ENCODE measurements around the gene GET4. TPM values are rescaled to one million over a fixed set of nuclear protein-coding genes. Genes with fewer than 3 reads are reported as not detected.

GET4 gene
- total RNA-seq, 2 experiments from 2014 or later: 44.1 to 44.7 TPM

DNA sequence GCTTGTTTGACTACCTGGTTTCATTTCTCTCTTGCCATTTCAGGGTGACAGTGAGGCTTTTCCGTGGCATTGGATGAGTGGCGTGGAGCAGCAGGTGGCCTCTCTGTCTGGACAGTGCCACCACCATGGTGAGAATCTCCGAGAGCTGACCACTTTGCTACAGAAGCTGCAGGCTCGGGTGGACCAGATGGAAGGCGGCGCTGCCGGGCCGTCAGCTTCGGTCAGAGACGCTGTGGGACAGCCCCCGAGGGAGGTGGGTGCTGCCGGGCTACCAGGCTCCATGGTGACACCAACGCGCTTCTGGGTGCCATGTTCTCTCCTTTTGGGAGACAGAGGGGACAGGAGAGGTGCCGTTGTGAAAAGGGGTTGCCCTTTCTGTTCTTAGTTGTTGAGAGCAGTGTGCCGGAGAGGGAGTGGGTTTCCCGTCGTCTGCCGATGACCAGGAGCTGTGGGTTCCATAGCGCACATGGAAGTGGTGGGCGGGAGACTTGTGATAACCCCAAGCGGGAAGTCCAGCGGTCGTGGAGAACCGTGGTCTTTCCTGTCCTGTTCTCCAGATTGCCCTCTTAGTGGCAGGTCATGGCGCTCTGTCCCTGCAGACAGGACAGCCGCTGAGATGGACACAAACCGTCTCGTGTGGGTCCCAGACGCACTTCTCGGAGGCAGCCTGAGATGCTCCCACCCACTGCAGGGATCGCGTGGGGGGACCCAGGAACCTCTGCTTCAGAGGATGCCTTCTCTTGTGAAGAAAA lies 22.8 kb upstream of the GET4 start:
- no peaks in the 10 kb centered on the region for H3K4me1 Mint-ChIP-seq
- POLR2A ChIA-PET: no interaction called here
- no peak for DNase-seq
- peaks cover 10% of the 10 kb centered on the region for H3K36me3 Mint-ChIP-seq
- H3K9me3 Mint-ChIP-seq: no peaks in the 10 kb centered on the region
- ATAC-seq (ENCODE audit: low read depth): no peak
- H3K4me3 Mint-ChIP-seq: no peak overlapping the region
- no peaks in the 10 kb centered on the region for H3K27me3 Mint-ChIP-seq
- no peak overlapping the region for H3K27ac Mint-ChIP-seq

- H3K36me3 Mint-ChIP-seq: peaks cover 5% of the 10 kb centered on the region
- POLR2A ChIA-PET: no interaction called here
- no peak overlapping the region for H3K27ac Mint-ChIP-seq
- no peak for ATAC-seq (ENCODE audit: low read depth)
- no peaks in the 10 kb centered on the region for H3K9me3 Mint-ChIP-seq
- no peaks in the 10 kb centered on the region for H3K27me3 Mint-ChIP-seq
- no peaks in the 10 kb centered on the region for H3K4me1 Mint-ChIP-seq
- DNase-seq: no peak
- H3K4me3 Mint-ChIP-seq: no peak overlapping the region
Observed at GRCh38 chr7:854118-854775, 22.1 kb upstream of the GET4 start.

DNA sequence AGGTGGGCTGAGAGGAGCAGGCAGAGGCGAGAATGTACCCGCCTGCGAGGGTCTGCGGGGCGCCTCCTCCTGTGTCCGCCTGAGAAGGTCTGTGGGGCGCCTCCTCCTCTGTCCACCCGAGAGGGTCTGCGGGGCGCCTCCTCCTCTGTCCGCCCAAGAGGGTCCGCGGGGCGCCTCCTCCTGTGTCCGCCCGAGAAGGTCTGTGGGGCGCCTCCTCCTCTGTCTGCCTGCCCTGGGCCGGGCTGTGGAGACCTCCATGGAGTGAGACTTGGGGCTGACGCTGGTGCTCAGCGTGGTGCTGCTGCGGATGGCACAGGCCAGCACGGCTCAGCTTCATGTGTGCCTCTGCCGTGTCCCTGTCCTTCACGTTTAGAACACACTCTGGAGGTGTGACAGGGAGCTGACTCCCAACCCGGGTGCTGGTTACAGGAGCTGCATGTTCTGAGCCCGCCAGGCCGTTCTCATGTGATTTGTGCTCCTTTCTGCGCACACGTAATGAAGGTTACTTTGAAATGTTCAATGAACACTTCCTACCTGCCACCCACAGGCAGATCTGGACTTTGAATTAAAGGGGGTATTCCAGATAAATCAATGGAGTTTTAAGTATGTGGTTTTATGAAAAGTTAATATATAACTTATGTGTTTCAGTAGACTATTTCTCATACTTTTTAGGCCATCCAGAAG lies 20.5 kb upstream of the GET4 start:
- H3K4me3 Mint-ChIP-seq: no peak overlapping the region
- DNase-seq (no peak), ATAC-seq (ENCODE audit: low read depth) (no peak)
- H3K4me1 Mint-ChIP-seq: no peaks in the 10 kb centered on the region
- H3K27me3 Mint-ChIP-seq: no peaks in the 10 kb centered on the region
- H3K27ac Mint-ChIP-seq: no peak overlapping the region
- POLR2A ChIA-PET: no interaction called here
- H3K36me3 Mint-ChIP-seq: peaks cover 5% of the 10 kb centered on the region
- no peaks in the 10 kb centered on the region for H3K9me3 Mint-ChIP-seq

GRCh38 chr7:856444-857095 lies 19.8 kb upstream of the GET4 start:
- no peak for DNase-seq
- peaks cover 8% of the 10 kb centered on the region for H3K36me3 Mint-ChIP-seq
- H3K27me3 Mint-ChIP-seq: no peaks in the 10 kb centered on the region
- H3K27ac Mint-ChIP-seq: no peak overlapping the region
- no peak for ATAC-seq (ENCODE audit: low read depth)
- POLR2A ChIA-PET: no interaction called here
- H3K4me3 Mint-ChIP-seq: no peak overlapping the region
- H3K4me1 Mint-ChIP-seq: no peaks in the 10 kb centered on the region
- no peaks in the 10 kb centered on the region for H3K9me3 Mint-ChIP-seq

DNA sequence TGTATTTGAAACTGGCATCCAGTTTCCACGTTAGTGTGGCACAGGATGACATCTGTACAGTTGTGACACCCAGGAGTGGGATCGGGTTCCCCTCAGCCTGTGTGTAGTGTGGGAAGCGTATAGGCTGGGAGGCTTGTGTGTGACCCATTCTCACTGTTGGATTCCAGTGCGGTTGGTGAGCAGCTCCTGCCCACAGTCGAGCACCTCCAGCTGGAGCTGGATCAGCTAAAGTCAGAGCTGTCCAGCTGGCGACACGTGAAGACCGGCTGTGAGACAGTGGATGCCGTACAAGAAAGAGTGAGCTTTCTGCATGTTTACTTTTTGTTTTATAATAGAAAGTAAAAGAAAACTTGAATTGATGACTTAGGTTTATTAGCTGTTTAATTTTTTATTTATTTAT lies 18.7 kb upstream of the GET4 start:
- H3K4me3 Mint-ChIP-seq: no peak overlapping the region
- no peaks in the 10 kb centered on the region for H3K9me3 Mint-ChIP-seq
- DNase-seq (no peak), ATAC-seq (ENCODE audit: low read depth) (no peak)
- peaks cover 10% of the 10 kb centered on the region for H3K36me3 Mint-ChIP-seq
- no peaks in the 10 kb centered on the region for H3K27me3 Mint-ChIP-seq
- POLR2A ChIA-PET: no interaction called here
- no peak overlapping the region for H3K27ac Mint-ChIP-seq
- no peaks in the 10 kb centered on the region for H3K4me1 Mint-ChIP-seq

DNA sequence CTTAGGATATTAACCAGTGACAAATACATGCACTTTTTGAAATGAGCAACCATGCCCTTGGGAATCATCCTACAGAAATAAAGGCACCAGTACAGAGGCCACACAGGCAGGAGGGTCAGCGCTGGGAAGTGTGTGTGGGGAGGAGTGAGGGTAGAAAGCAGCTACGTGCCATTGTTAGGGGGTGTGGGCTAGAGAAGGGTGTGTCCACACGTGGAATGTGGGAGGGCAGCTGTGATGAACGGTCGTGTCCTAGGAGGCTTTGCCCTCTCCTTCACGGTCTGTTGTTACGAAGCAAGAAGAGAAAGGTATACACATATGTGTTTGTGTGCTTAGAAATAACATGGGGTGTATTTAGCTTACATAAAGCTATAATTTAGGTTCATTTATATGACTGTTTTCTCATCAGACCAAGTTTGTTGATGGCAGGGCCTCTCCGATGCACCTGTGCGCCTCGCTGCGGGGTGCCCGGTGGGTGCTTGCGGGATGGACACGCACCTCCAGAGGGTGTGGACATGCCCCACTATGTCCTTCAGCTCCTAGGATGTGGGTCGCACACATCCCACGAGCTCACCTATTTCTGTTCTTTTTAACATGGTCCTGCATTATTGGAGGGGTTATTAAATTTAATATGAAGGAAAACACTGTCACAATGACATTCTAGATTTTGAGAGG lies 16.9 kb upstream of the GET4 start:
- no peaks in the 10 kb centered on the region for H3K9me3 Mint-ChIP-seq
- H3K36me3 Mint-ChIP-seq: peaks cover 10% of the 10 kb centered on the region
- no peaks in the 10 kb centered on the region for H3K27me3 Mint-ChIP-seq
- H3K4me1 Mint-ChIP-seq: no peaks in the 10 kb centered on the region
- ATAC-seq (ENCODE audit: low read depth) (no peak), DNase-seq (no peak)
- no peak overlapping the region for H3K27ac Mint-ChIP-seq
- POLR2A ChIA-PET: no interaction called here
- no peak overlapping the region for H3K4me3 Mint-ChIP-seq

- POLR2A ChIA-PET: no interaction called here
- ATAC-seq (ENCODE audit: low read depth): no peak
- no peak for DNase-seq
- Mint-ChIP-seq H3K27ac (no peak overlapping the region), H3K9me3 (no peaks in the 10 kb centered on the region), H3K4me1 (no peaks in the 10 kb centered on the region), H3K27me3 (no peaks in the 10 kb centered on the region), H3K4me3 (no peak overlapping the region), H3K36me3 (peaks cover 13% of the 10 kb centered on the region)
Observed at GRCh38 chr7:860149-860548, 16.2 kb upstream of the GET4 start.

DNA sequence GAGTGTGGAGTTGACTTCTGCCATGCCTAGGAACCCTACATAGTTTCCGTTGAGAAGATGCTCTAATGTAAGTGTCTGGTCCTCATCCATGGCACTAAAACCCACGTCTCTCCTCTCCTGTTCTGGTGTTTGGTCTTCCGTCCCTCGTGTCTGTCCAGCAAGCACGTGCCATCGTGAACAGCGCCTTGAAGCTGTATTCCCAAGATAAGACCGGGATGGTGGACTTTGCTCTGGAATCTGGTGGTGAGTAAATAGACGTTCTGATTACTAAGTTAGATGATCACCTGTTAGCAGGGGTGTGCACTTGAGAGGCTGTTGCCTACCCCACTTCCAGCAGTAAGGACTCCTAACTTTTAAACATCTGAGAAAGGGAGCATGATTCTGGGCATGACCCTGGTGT lies 15.1 kb upstream of the GET4 start:
- Mint-ChIP-seq H3K4me3 (no peak overlapping the region), H3K36me3 (peaks cover 14% of the 10 kb centered on the region), H3K4me1 (no peaks in the 10 kb centered on the region), H3K27ac (no peak overlapping the region), H3K27me3 (no peaks in the 10 kb centered on the region), H3K9me3 (no peaks in the 10 kb centered on the region)
- POLR2A ChIA-PET: no interaction called here
- DNase-seq: no peak
- ATAC-seq (ENCODE audit: low read depth): no peak

GRCh38 chr7:862157-862556 lies 14.2 kb upstream of the GET4 start:
- ATAC-seq (ENCODE audit: low read depth): no peak
- no peak overlapping the region for H3K4me3 Mint-ChIP-seq
- H3K9me3 Mint-ChIP-seq: no peaks in the 10 kb centered on the region
- H3K4me1 Mint-ChIP-seq: no peaks in the 10 kb centered on the region
- no peak for DNase-seq
- no peak overlapping the region for H3K27ac Mint-ChIP-seq
- no peaks in the 10 kb centered on the region for H3K27me3 Mint-ChIP-seq
- POLR2A ChIA-PET: no interaction called here
- H3K36me3 Mint-ChIP-seq: peaks cover 17% of the 10 kb centered on the region

GRCh38 chr7:863106-863505 lies 13.2 kb upstream of the GET4 start:
- POLR2A ChIA-PET: no interaction called here
- ATAC-seq (ENCODE audit: low read depth) (no peak), DNase-seq (no peak)
- no peaks in the 10 kb centered on the region for H3K27me3 Mint-ChIP-seq
- no peak overlapping the region for H3K4me3 Mint-ChIP-seq
- no peak overlapping the region for H3K27ac Mint-ChIP-seq
- H3K9me3 Mint-ChIP-seq: no peaks in the 10 kb centered on the region
- no peaks in the 10 kb centered on the region for H3K4me1 Mint-ChIP-seq
- peaks cover 20% of the 10 kb centered on the region for H3K36me3 Mint-ChIP-seq

DNA sequence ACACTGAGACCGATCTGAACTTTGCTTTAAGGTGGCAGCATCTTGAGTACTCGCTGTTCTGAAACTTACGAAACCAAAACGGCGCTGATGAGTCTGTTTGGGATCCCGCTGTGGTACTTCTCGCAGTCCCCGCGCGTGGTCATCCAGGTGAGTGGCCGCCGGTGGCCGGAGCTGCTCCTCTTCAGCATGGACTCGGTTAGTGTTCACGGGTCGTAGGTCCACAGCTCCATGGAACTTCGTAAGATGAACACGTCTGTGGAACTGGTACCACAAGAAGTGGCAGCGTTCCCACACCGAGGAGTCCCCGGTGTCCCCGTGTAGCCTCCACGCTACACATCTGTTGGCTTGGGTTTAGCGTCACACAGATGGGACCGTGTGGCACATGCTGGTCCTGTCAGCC lies 10.4 kb upstream of the GET4 start:
- Mint-ChIP-seq H3K36me3 (peaks cover 21% of the 10 kb centered on the region), H3K4me3 (no peak overlapping the region), H3K27me3 (no peaks in the 10 kb centered on the region), H3K9me3 (no peaks in the 10 kb centered on the region), H3K4me1 (no peaks in the 10 kb centered on the region), H3K27ac (no peak overlapping the region)
- ATAC-seq (ENCODE audit: low read depth) (no peak), DNase-seq (no peak)
- POLR2A ChIA-PET: no interaction called here

GRCh38 chr7:867001-867405 lies 9.4 kb upstream of the GET4 start:
- ATAC-seq (ENCODE audit: low read depth): no peak
- Mint-ChIP-seq H3K9me3 (no peaks in the 10 kb centered on the region), H3K4me3 (no peak overlapping the region), H3K27me3 (no peaks in the 10 kb centered on the region), H3K36me3 (peaks cover 18% of the 10 kb centered on the region), H3K27ac (no peak overlapping the region), H3K4me1 (no peaks in the 10 kb centered on the region)
- DNase-seq: no peak
- POLR2A ChIA-PET: interaction anchor here (0.6 kb wide), 1 partner anchor 19 kb away, joined by 3 read pairs; no protein-coding TSS in a partner anchor

Measured in activated naive CD8-positive, alpha-beta T cell treated with anti-CD3 and anti-CD28 coated beads, Interleukin-2, amount 10 ng/mL, durations not matched to agents 7 days and 5 days (primary cell).